OCI-LY3 (cell line): Measurements from ENCODE around the gene ESYT1.

Experiments
- CTCF ChIP-seq: fragments of 200-600, 300-600 bp; sonication (generic); IDR thresholded peaks from 2 replicates; pipeline ENCODE4 v1.5.1; 2014; ENCODE audit warnings: antibody characterized with exemption, low read length, low read depth
- EZH2phosphoT487 ChIP-seq: fragments of 200-600 bp; shearing (Covaris generic); IDR thresholded peaks from 2 replicates; pipeline ENCODE4 v1.6.1; 2018; ENCODE audit warnings: antibody characterized with exemption, mixed run types, low read depth

GRCh38 chr12:56122637-56123036, 5.4 kb upstream of the ESYT1 start:
- no peak for TF ChIP-seq CTCF
- no peak for TF ChIP-seq EZH2phosphoT487
